ENCODE results near the gene DCTN1.

- TF ChIP-seq CTCF (IDR thresholded peaks at IDR 0.05) (no peak), POLR2A (IDR thresholded peaks at IDR 0.05) (no peak)
These were observed 3.9 kb upstream of the DCTN1 start for GRCh38 chr2:74384051-74384450.
